Measurements from ENCODE around the gene TP53RK. TPM values are rescaled to one million over a fixed set of nuclear protein-coding genes. Genes with fewer than 3 reads are reported as not detected.

Gene TP53RK
- total and polyA plus RNA-seq, 2 of the 13 experiments (the other 11 are each of a cell fraction or from before 2014, with no cell fraction given) = 12.9 to 25.5 TPM

- TF ChIP-seq ZXDC (CRISPR knock-in tag; IDR thresholded peaks at IDR 0.05) (peak; percentile 91; the same call in 1 of the 2 replicates), DBP (CRISPR knock-in tag; IDR thresholded peaks at IDR 0.05; ENCODE audit: not compliant biosample characterization) (peak; percentile 89), ZNF281 (CRISPR knock-in tag; IDR thresholded peaks at IDR 0.05; ENCODE audit: borderline replicate concordance) (peak; percentile 98), MATR3 (CRISPR knock-in tag; IDR thresholded peaks at IDR 0.05) (no peak), GZF1 (CRISPR knock-in tag; IDR thresholded peaks at IDR 0.05) (peak; percentile 81; the same call in 1 of the 2 replicates), GATAD2A (CRISPR knock-in tag; IDR thresholded peaks at IDR 0.05) (peak; percentile 100), FOXO4 (CRISPR knock-in tag; conservative IDR thresholded peaks at IDR 0.05) (no peak), ZNF644 (CRISPR knock-in tag; IDR thresholded peaks at IDR 0.05; ENCODE audit: low read depth) (peak; percentile 100), MLX (CRISPR knock-in tag; IDR thresholded peaks at IDR 0.05) (peak; percentile 98), TOPORS (CRISPR knock-in tag; IDR thresholded peaks at IDR 0.05) (no peak), ZFP37 (CRISPR knock-in tag; IDR thresholded peaks at IDR 0.05; ENCODE audit: borderline replicate concordance) (peak; percentile 98), ZBTB4 (CRISPR knock-in tag; IDR thresholded peaks at IDR 0.05; ENCODE audit: borderline replicate concordance) (peak; percentile 99; the same call in 1 of the 2 replicates), ZNF337 (CRISPR knock-in tag; IDR thresholded peaks at IDR 0.05; ENCODE audit: borderline replicate concordance, low read depth) (peak; percentile 95; the same call in 1 of the 2 replicates), ZNF703 (CRISPR knock-in tag; IDR thresholded peaks at IDR 0.05; ENCODE audit: borderline replicate concordance) (peak; percentile 96; the same call in 1 of the 2 replicates), ZNF605 (CRISPR knock-in tag; IDR thresholded peaks at IDR 0.05) (peak; percentile 98), ZNF580 (CRISPR knock-in tag; IDR thresholded peaks at IDR 0.05; ENCODE audit: borderline replicate concordance, low read depth) (peak; percentile 98)
These were observed 22.3 kb downstream of the TP53RK start (continued) for GRCh38 chr20:46666818-46667515.

Data from HepG2 (cell line).